Prostate gland (tissue), 2 donors: ENCODE data around the gene PHC2.

ENCODE experiments used
- CTCF ChIP-seq, 4 experiments: fragments of 200-600 bp in 2 of 4; fragments of 450-650 bp in 2 of 4; sonication (generic) in 2 of 4; IDR thresholded peaks; 1 replicate in 3 of 4; 2 replicates in 1 of 4; pipeline ENCODE4 v1.5.1; 2016 to 2019; ENCODE audit warnings: antibody characterized with exemption in 4 of 4, mild to moderate bottlenecking in 2 of 4, moderate library complexity in 2 of 4
- POLR2AphosphoS5 ChIP-seq: sonication (generic); formaldehyde crosslinking; IDR thresholded peaks from one replicate; pipeline ENCODE4 v1.6.1; 2017; ENCODE audit warnings: antibody characterized with exemption

DNA sequence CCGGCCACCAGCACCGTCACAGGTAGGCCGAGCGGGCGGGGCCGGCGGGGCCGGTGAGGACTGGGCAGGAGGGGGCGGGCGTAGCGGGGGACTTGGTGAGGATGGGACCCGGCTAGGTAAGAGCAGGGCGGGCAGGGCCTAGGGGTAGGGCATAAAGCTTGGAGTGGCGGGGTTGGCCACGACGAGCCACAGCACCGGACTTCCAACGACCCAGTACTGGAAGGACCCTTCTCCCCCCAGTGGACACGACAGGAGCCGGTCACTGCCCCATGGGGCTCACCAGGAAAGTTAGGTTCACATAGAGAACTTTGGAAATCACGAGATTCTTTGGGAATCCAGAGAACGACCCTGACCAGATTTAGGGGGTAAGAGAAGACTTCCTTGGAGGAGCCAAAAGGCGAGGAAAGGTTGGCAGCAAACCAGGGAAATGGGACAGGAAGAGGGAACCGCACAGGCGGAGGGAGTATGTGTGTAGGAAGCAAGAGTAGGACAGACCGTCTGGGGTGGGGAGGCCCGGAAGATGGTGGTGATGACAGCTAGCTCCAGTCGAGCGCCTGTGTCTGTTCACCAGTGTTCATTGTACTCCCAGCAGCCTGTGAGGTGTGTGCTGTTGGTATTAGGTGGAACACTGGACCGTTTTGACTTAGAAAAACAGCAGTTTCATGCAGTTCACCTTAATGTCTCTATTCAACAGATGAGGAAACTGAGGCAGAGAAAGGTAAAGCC is 154.2 kb downstream of the PHC2 start:
- no peak for TF ChIP-seq CTCF (IDR thresholded peaks at IDR 0.05)
- TF ChIP-seq POLR2AphosphoS5: no peak
